Measurements from ENCODE around the gene FOXP3. TPM values are rescaled to one million over a fixed set of nuclear protein-coding genes. Genes with fewer than 3 reads are reported as not detected.

The FOXP3 gene
- total and polyA plus RNA-seq, 2 of the 4 experiments (the other 2 are of a cell fraction) = 0.05 TPM; not detected in 1

DNA sequence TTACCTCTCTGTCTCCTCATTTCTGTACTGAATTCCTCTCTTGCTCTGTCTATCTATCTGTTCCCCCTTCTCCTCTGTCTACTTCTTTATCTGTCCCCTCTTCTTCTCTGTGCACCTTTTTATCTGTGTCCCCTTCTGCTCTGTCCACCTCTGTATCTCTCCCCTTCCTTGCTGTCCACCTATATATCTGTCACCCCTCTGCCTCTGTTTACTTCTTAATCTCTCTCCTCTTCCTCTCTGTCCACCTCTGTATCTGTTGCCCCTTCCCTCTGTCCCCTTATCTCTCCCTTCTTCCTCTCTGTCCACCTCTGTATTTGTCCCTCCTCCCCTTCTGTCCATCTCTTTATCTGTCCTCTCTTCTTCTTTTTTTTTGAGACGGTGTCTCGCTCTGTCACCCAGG is 20.3 kb downstream of the FOXP3 start:
- Histone ChIP-seq H2BK5ac (ENCODE audit: low read depth, low read length, poor library complexity, severe bottlenecking) (no peak overlapping the region), H2BK120ac (ENCODE audit: low read depth, low read length) (no peak overlapping the region), H3K18ac (ENCODE audit: low read depth, low read length) (no peak overlapping the region), H3K27ac (ENCODE audit: insufficient read depth, low read length) (no peak overlapping the region), H3K9me3 (ENCODE audit: control insufficient read depth, insufficient read depth, low read length) (no peaks in the 10 kb centered on the region), H3K9ac (ENCODE audit: low read depth, low read length) (no peak overlapping the region), H3K4me1 (ENCODE audit: control insufficient read depth, insufficient read depth, low read length) (no peaks in the 10 kb centered on the region), H2BK15ac (ENCODE audit: low read depth, low read length) (no peak overlapping the region), H2AK9ac (replicated peaks; ENCODE audit: low read depth, low read length, poor library complexity) (no peak overlapping the region), H4K91ac (ENCODE audit: insufficient read depth, low read depth, low read length) (no peak overlapping the region), H3K36me3 (ENCODE audit: control insufficient read depth, insufficient read depth, low read length) (peaks cover 9% of the 10 kb centered on the region; the same call in 1 of the 2 replicates), H3K4ac (ENCODE audit: low read depth, low read length) (no peak overlapping the region), H2AK5ac (ENCODE audit: low read depth, low read length) (no peak overlapping the region), H4K20me1 (ENCODE audit: insufficient read depth, low read length) (no peaks in the 10 kb centered on the region), H3K27me3 (ENCODE audit: control insufficient read depth, insufficient read depth, low read length) (no peaks in the 10 kb centered on the region; the same call in 1 of the 2 replicates), H3K23ac (ENCODE audit: low read depth, low read length) (no peak overlapping the region), H4K8ac (ENCODE audit: low read depth in 2 of 2, low read length in 2 of 2) (no peak overlapping the region), H3K14ac (replicated peaks; ENCODE audit: low read depth, low read length) (no peak overlapping the region), H4K5ac (ENCODE audit: low read depth, low read length) (no peak overlapping the region), H3K79me1 (ENCODE audit: low read depth in 1 of 2, low read length in 2 of 2) (no peaks in the 10 kb centered on the region), H3K9me1 (ENCODE audit: insufficient read depth, low read length) (no peaks in the 10 kb centered on the region), H3K4me3 (ENCODE audit: insufficient read depth, low read depth, low read length) (no peak overlapping the region), H2AFZ (replicated peaks; ENCODE audit: low read length, poor library complexity) (no peak overlapping the region), H2BK20ac (ENCODE audit: low read depth, low read length) (no peak overlapping the region), H3K4me2 (ENCODE audit: low read depth, low read length) (no peak overlapping the region), H3K56ac (ENCODE audit: extremely low read depth, insufficient read depth, low read length) (no peak overlapping the region)
- TF ChIP-seq CTCF (conservative IDR thresholded peaks at IDR 0.05; ENCODE audit: low read depth, low read length) (no peak), MAFK (IDR thresholded peaks at IDR 0.05; ENCODE audit: low read depth, low read length) (no peak), RAD21 (IDR thresholded peaks at IDR 0.05; ENCODE audit: low read length) (no peak), BHLHE40 (IDR thresholded peaks at IDR 0.05; ENCODE audit: low read depth, low read length) (no peak), MXI1 (IDR thresholded peaks at IDR 0.05; ENCODE audit: borderline replicate concordance, low read depth, low read length) (no peak), CEBPB (IDR thresholded peaks at IDR 0.05; ENCODE audit: low read depth, low read length) (no peak), FOS (IDR thresholded peaks at IDR 0.05; ENCODE audit: low read depth, low read length) (no peak), POLR2A (IDR thresholded peaks at IDR 0.05; ENCODE audit: low read depth, low read length) (no peak), CHD1 (IDR thresholded peaks at IDR 0.05; ENCODE audit: low read depth, low read length) (no peak), ELK1 (IDR thresholded peaks at IDR 0.05; ENCODE audit: borderline replicate concordance, low read depth, low read length) (no peak), NFE2L2 (IDR thresholded peaks at IDR 0.05; ENCODE audit: low read depth, low read length) (no peak), RFX5 (IDR thresholded peaks at IDR 0.05; ENCODE audit: low read depth, low read length) (no peak), SMC3 (IDR thresholded peaks at IDR 0.05; ENCODE audit: low read depth, low read length) (no peak), RCOR1 (IDR thresholded peaks at IDR 0.05; ENCODE audit: insufficient replicate concordance, low read length) (no peak), MAZ (IDR thresholded peaks at IDR 0.05; ENCODE audit: borderline replicate concordance, low read depth, low read length) (no peak)
- TF ChIP-seq, protein P1, sequence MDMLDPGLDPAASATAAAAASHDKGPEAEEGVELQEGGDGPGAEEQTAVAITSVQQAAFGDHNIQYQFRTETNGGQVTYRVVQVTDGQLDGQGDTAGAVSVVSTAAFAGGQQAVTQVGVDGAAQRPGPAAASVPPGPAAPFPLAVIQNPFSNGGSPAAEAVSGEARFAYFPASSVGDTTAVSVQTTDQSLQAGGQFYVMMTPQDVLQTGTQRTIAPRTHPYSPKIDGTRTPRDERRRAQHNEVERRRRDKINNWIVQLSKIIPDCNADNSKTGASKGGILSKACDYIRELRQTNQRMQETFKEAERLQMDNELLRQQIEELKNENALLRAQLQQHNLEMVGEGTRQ (IDR thresholded peaks at IDR 0.05; ENCODE audit: low read depth, low read length) = no peak
- BruUV-seq (replicated peaks) = no TSS peak
- ChIA-PET CTCF (no interaction called here), POLR2A (ENCODE audit: unreplicated experiment) (no interaction called here)
- ATAC-seq (ENCODE audit: low read depth) = no peak
- no peak for DNase-seq
- intact Hi-C loops (cut with micrococcal nuclease) (no loop called here), dilution Hi-C loops (cut with HindIII; ENCODE audit: low sequenced_read_pairs, unreplicated experiment) (no loop called here), in situ Hi-C loops (cut with MboI; ENCODE audit: low sequenced_read_pairs) (no loop called here)
- WGBS, 2 experiments (ENCODE audit: extremely low coverage in 2 of 2, insufficient read length in 1 of 2) = 80% methylated on average over 1 of the region's 2 CpGs; no CpG with 5 or more reads in 1 of the 2 experiments
